PFSK-1 (cell line): ENCODE measurements around the gene CRTAC1.

Source experiments
- FOXP2 ChIP-seq: optimal IDR thresholded peaks from 2 replicates; pipeline ENCODE3; 2011; ENCODE audit warnings: borderline replicate concordance, control low read depth, inconsistent platforms; ENCODE audit not compliant: insufficient read depth; ENCODE audit errors: extremely low read length, extremely low read depth
- POLR2AphosphoS5 ChIP-seq: IDR thresholded peaks from 2 replicates; pipeline ENCODE4 v1.6.1; 2012; ENCODE audit warnings: low read depth, mild to moderate bottlenecking, control low read depth, low read length, moderate library complexity
- SIN3A ChIP-seq: IDR thresholded peaks from 2 replicates; pipeline ENCODE4 v1.6.1; 2012; ENCODE audit warnings: mild to moderate bottlenecking, low read length, moderate library complexity, borderline replicate concordance; ENCODE audit not compliant: insufficient read depth
- TAF1 ChIP-seq: IDR thresholded peaks from 2 replicates; pipeline ENCODE4 v1.6.1; 2012; ENCODE audit warnings: low read length, control low read depth, borderline replicate concordance; ENCODE audit not compliant: insufficient read depth
- TF ChIP-seq, protein P1 (sequence below), 2 experiments: IDR thresholded peaks; 2 replicates each; pipeline versions ENCODE4 v1.6.1 to v1.8.0; 2011 to 2012; ENCODE audit warnings: low read depth in 2 of 2, low read length in 2 of 2, control low read depth in 1 of 2, inconsistent platforms in 1 of 2, mild to moderate bottlenecking in 1 of 2, moderate library complexity in 1 of 2; ENCODE audit not compliant: insufficient read depth in 1 of 2

The CRTAC1 gene

GRCh38 chr10:97894092-97894491 lies 136.3 kb downstream of the CRTAC1 start:
- TF ChIP-seq FOXP2 = no peak
- no peak for TF ChIP-seq TAF1

DNA sequence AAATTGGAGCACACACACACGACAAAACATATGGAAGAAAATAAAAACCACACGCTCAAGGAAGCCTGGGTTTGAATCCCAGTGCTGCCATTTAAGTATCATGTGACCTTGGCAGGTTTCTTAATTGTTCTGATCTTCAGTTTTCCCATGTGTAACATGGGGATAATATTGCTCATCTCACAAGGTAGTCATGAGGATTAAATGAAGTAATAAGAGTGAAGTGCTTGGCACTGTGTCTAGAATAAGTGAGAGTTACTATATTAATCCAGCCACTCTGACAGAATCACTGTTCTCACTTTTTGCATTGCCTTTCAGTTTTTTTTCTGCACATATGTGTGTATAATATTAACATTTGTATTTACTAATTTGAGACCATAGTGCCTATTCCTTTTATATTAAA lies 137.5 kb downstream of the CRTAC1 start:
- TF ChIP-seq, protein P1, sequence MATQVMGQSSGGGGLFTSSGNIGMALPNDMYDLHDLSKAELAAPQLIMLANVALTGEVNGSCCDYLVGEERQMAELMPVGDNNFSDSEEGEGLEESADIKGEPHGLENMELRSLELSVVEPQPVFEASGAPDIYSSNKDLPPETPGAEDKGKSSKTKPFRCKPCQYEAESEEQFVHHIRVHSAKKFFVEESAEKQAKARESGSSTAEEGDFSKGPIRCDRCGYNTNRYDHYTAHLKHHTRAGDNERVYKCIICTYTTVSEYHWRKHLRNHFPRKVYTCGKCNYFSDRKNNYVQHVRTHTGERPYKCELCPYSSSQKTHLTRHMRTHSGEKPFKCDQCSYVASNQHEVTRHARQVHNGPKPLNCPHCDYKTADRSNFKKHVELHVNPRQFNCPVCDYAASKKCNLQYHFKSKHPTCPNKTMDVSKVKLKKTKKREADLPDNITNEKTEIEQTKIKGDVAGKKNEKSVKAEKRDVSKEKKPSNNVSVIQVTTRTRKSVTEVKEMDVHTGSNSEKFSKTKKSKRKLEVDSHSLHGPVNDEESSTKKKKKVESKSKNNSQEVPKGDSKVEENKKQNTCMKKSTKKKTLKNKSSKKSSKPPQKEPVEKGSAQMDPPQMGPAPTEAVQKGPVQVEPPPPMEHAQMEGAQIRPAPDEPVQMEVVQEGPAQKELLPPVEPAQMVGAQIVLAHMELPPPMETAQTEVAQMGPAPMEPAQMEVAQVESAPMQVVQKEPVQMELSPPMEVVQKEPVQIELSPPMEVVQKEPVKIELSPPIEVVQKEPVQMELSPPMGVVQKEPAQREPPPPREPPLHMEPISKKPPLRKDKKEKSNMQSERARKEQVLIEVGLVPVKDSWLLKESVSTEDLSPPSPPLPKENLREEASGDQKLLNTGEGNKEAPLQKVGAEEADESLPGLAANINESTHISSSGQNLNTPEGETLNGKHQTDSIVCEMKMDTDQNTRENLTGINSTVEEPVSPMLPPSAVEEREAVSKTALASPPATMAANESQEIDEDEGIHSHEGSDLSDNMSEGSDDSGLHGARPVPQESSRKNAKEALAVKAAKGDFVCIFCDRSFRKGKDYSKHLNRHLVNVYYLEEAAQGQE (IDR thresholded peaks at IDR 0.05; ENCODE audit: insufficient read depth in 1 of 2, low read depth in 2 of 2, low read length in 2 of 2) = no peak
- TF ChIP-seq TAF1 = no peak
- TF ChIP-seq POLR2AphosphoS5 = no peak
- no peak for TF ChIP-seq FOXP2
- no peak for TF ChIP-seq SIN3A

DNA sequence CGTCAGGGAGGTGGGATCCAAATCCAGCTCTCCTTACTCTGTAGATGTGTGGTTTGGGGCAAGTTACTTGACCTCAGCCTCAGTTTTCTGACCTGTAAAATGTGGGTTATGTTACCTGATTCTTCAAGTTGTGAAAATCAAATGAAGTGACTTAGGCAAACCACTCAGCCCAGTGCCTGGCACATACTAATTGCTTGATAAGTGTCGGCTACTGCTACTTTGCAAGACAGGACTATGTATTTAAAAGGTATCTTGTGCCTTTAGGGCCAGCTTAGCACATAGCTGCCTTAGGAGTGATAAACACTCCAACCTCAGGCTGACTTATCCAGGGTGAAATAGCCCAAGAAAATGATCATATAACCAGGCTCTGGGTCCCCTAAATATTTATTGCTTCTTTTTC lies 137.9 kb downstream of the CRTAC1 start:
- TF ChIP-seq POLR2AphosphoS5 (no peak), FOXP2 (no peak), TAF1 (no peak), SIN3A (no peak)
- TF ChIP-seq, protein P1 (IDR thresholded peaks at IDR 0.05; ENCODE audit: insufficient read depth in 1 of 2, low read depth in 2 of 2, low read length in 2 of 2) = no peak

DNA sequence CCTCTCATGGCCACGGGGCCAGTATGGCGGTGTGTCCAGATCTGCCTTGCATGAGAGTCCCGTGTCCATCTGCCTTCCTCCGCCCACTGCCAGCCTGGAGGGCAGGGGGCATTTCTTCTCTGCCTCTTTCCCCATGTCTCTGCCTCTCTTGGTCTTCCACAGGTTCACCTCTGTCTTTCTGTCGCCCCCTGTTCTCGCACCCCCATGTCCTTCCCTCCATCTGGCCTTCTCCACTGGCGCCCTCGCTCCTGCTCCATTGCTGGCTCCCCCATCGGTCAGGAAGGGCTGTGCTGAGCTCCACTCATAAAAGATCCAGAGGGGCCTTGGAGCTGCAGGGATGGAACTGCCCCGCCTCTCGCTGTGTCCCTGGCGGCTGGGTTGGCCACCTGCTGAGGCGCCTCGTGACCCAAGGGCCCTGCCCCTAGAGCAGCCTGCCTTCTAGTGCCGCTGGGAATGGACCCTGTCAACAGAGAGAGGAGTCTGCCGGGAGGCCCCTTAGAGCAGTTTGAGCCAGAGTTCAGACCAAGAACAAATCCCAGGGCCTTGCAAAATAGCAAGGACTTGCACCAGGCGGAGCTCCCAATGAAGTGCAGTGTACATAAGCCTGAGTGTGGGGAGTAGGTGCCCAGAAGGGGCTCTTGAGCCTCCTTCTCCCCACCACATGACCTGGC lies 138.8 kb downstream of the CRTAC1 start:
- no peak for TF ChIP-seq POLR2AphosphoS5
- TF ChIP-seq, protein P1 (IDR thresholded peaks at IDR 0.05; ENCODE audit: insufficient read depth in 1 of 2, low read depth in 2 of 2, low read length in 2 of 2) = no peak

DNA sequence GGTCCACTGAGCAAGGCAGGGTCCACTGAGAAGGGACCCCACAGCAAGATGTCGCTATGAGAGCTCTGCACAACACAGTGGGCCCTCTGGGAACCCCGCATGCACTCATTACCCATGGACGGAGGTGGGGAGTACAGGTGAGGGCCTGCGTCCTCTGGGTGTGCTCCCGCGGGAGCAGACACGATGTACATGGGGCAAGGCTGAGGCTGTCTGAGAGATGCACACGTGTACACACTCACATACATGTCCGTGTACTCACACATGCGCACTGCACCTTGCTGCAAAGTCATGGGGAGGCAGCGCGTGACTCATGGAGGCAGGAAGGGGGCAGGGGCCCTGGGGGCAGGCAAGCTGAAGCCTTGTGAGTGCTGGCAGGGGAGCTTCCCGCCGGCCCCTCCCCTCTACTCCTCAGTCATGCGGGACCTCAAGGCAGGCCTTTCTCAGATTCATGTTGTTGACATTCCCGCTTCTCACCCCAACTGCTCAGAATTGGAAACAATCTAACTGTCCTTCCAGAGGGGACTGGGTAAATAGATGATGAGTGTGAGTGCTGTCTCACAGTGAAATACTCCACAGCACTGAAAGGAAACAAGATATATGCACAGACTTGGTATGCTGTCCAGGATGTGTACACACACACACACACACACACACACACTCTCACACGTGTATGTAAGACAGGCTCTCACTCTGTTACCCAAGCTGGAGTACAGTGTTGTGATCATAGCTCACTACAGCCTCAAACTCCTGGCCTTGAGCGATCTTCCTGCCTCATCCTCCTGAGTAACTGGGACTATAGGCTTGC lies 140.8 kb downstream of the CRTAC1 start:
- TF ChIP-seq SIN3A (no peak), FOXP2 (peak; percentile 95), TAF1 (no peak), POLR2AphosphoS5 (no peak)
- TF ChIP-seq, protein P1 (IDR thresholded peaks at IDR 0.05; ENCODE audit: insufficient read depth in 1 of 2, low read depth in 2 of 2, low read length in 2 of 2) = 0 out of 4 replicates have a peak, but pooled peaks of 1 of the 2 experiments have one; percentile 23
